Subcutaneous abdominal adipose tissue (tissue), 5 donors: Measurements from ENCODE around the gene SCYGR2.

Experiments
- H3K27ac ChIP-seq: one replicate; pipeline ENCODE4 v1.7.0; 2013; ENCODE audit warnings: low read depth, mild to moderate bottlenecking, inconsistent platforms, low read length, moderate library complexity
- H3K27me3 ChIP-seq, 5 donors: one replicate each; pipeline ENCODE4 v1.7.0; 2013; ENCODE audit warnings: low read length in 5 of 5, inconsistent platforms in 1 of 5; ENCODE audit not compliant: control insufficient read depth in 5 of 5, insufficient read depth in 4 of 5
- H3K36me3 ChIP-seq, 5 donors: one replicate each; pipeline ENCODE4 v1.7.0; 2013; ENCODE audit warnings: low read length in 5 of 5; ENCODE audit not compliant: control insufficient read depth in 5 of 5, insufficient read depth in 5 of 5
- H3K4me1 ChIP-seq, 5 donors: one replicate each; pipeline ENCODE4 v1.7.0; 2013; ENCODE audit warnings: low read length in 5 of 5, mild to moderate bottlenecking in 3 of 5, moderate library complexity in 1 of 5; ENCODE audit not compliant: control insufficient read depth in 5 of 5, insufficient read depth in 5 of 5
- H3K4me3 ChIP-seq, 5 donors: one replicate each; pipeline ENCODE4 v1.7.0; 2013; ENCODE audit warnings: low read length in 5 of 5, low read depth in 1 of 5
- H3K9ac ChIP-seq, 5 donors: one replicate each; pipeline ENCODE4 v1.7.0; 2013; ENCODE audit warnings: low read length in 5 of 5, mild to moderate bottlenecking in 4 of 5, moderate library complexity in 3 of 5
- H3K9me3 ChIP-seq, 5 donors: one replicate each; pipeline ENCODE4 v1.7.0; 2013; ENCODE audit warnings: low read length in 5 of 5; ENCODE audit not compliant: control insufficient read depth in 5 of 5
- donor health status: healthy.
- donor health status: healthy.
- donor health status: healthy.
- donor health status: healthy.
- donor health status: healthy.

Gene SCYGR2

GRCh38 chr2:227643990-227644551 lies 45.4 kb downstream of the SCYGR2 start:
- no peak overlapping the region for H3K9ac ChIP-seq
- no peak overlapping the region for H3K4me3 ChIP-seq
- no peaks in the 10 kb centered on the region for H3K9me3 ChIP-seq
- no peaks in the 10 kb centered on the region for H3K27me3 ChIP-seq
- no peak overlapping the region for H3K27ac ChIP-seq
- H3K4me1 ChIP-seq, result no peaks in the 10 kb centered on the region
- no peaks in the 10 kb centered on the region for H3K36me3 ChIP-seq
